Nephron (organoid): Measurements from ENCODE around the gene FGFR1OP2.

Source experiments
- H3K27ac Mint-ChIP-seq, 3 experiments: 2 replicates each; pipeline ENCODE4 v1.8.0; 2020; ENCODE audit warnings: mixed read lengths in 3 of 3, mild to moderate bottlenecking in 2 of 3, moderate library complexity in 1 of 3
- H3K27me3 Mint-ChIP-seq: 2 replicates; pipeline ENCODE4 v1.8.0; 2021; ENCODE audit warnings: low read depth, mild to moderate bottlenecking, moderate library complexity, mixed read lengths
- H3K36me3 Mint-ChIP-seq: 2 replicates; pipeline ENCODE4 v1.8.0; 2020; ENCODE audit warnings: low read depth, mixed read lengths
- H3K4me1 Mint-ChIP-seq: 2 replicates; pipeline ENCODE4 v1.8.0; 2020; ENCODE audit warnings: mixed read lengths
- H3K4me3 Mint-ChIP-seq, 3 experiments: 2 replicates each; pipeline ENCODE4 v1.8.0; 2020; ENCODE audit warnings: mild to moderate bottlenecking in 3 of 3, mixed read lengths in 3 of 3, moderate library complexity in 2 of 3
- H3K9me3 Mint-ChIP-seq: 2 replicates; pipeline ENCODE4 v1.8.0; 2020; ENCODE audit warnings: mixed read lengths
- CTCF ChIP-seq, 3 experiments: fragments of 200-600 bp; sonication (generic); IDR thresholded peaks; one replicate each; pipeline ENCODE4 v1.5.0; 2021; ENCODE audit warnings: antibody characterized with exemption in 3 of 3; ENCODE audit not compliant: unreplicated experiment in 3 of 3

FGFR1OP2 gene

GRCh38 chr12:26929590-26929989 is 8.7 kb upstream of the FGFR1OP2 start:
- Mint-ChIP-seq H3K4me3 (no peak overlapping the region), H3K27ac (no peak overlapping the region), H3K27me3 (no peaks in the 10 kb centered on the region), H3K9me3 (no peaks in the 10 kb centered on the region), H3K4me1 (peaks cover 2% of the 10 kb centered on the region), H3K36me3 (peaks cover 62% of the 10 kb centered on the region)
- no peak for TF ChIP-seq CTCF (IDR thresholded peaks at IDR 0.05; ENCODE audit: unreplicated experiment in 3 of 3)

DNA sequence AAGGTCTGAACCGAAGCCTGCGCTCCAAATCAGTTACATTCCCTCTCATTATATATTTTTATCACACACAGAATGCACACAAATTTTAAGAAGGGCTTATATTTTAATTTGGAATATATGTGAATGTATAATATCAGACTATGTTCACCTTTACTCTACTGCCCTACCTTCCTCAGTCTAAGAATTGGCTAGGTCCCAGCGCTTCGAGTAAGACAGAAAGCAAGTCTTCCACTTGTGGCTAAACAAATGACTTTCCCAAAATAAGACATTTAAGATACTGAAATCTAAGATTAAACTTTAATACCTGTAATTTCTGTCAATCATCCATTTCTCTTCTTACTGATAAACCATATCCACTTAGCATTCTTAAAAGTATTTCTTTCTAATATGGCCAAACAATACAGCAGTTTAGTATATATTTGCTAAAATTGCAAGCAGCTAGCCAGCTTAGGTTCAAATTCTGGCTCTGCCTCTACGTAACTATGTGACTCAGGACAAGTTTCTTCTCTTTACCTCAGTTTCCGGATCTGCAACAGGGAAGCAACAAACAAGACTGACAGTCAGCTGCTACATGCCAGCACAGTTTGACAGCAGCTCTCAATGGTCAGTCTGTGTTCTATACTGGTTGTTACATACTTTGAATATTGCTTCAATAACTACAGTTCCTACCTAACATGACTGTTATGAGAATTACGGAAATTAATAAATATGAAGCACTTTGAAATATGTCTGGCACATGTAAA is 2.5 kb upstream of the FGFR1OP2 start:
- Mint-ChIP-seq H3K27ac (no peak overlapping the region), H3K4me3 (peak overlapping the region; percentile 96 to 98 (median 98)), H3K36me3 (peaks cover 18% of the 10 kb centered on the region), H3K4me1 (peaks cover 47% of the 10 kb centered on the region), H3K27me3 (no peaks in the 10 kb centered on the region), H3K9me3 (no peaks in the 10 kb centered on the region)
- TF ChIP-seq CTCF (IDR thresholded peaks at IDR 0.05; ENCODE audit: unreplicated experiment in 3 of 3): no peak

GRCh38 chr12:26936559-26937442 is 1.5 kb upstream of the FGFR1OP2 start:
- peaks cover 52% of the 10 kb centered on the region for H3K4me1 Mint-ChIP-seq
- no peak for TF ChIP-seq CTCF (IDR thresholded peaks at IDR 0.05; ENCODE audit: unreplicated experiment in 3 of 3)
- H3K36me3 Mint-ChIP-seq: peaks cover 18% of the 10 kb centered on the region
- peak overlapping the region; percentile 96 to 98 (median 98) for H3K4me3 Mint-ChIP-seq
- no peaks in the 10 kb centered on the region for H3K27me3 Mint-ChIP-seq
- peak overlapping the region; percentile 100 for H3K27ac Mint-ChIP-seq
- H3K9me3 Mint-ChIP-seq: no peaks in the 10 kb centered on the region

DNA sequence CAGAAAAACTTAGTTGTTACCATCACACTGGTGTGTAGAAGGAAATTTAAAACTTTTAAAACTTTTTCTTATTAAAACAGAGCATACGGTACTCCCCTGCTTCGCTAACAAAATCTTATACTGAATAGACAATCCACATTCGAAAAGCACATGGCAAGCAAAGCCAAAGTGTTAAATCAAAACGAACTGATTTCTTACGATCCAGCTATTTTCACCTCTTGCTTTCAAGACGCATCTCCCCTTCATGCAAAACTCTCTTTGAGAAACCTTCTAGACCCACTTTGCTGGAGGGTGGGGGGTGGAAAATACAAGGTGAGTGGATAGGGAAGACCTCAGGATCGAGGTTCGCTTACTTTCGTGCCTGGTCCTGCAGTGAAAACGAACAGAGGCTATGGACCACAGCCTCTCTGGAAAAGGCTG is 817 bp upstream of the FGFR1OP2 start:
- TF ChIP-seq CTCF (IDR thresholded peaks at IDR 0.05; ENCODE audit: unreplicated experiment in 3 of 3): no peak
- H3K36me3 Mint-ChIP-seq: peaks cover 18% of the 10 kb centered on the region
- H3K9me3 Mint-ChIP-seq: no peaks in the 10 kb centered on the region
- H3K4me1 Mint-ChIP-seq: peaks cover 53% of the 10 kb centered on the region
- peak overlapping the region; percentile 96 to 98 (median 98) for H3K4me3 Mint-ChIP-seq
- H3K27ac Mint-ChIP-seq: peak overlapping the region; percentile 100
- H3K27me3 Mint-ChIP-seq: no peaks in the 10 kb centered on the region

- Mint-ChIP-seq H3K9me3 (peaks cover 2% of the 10 kb centered on the region), H3K36me3 (peaks cover 16% of the 10 kb centered on the region), H3K27ac (peak overlapping the region; percentile 100), H3K4me3 (peak overlapping the region; percentile 96 to 98 (median 98)), H3K27me3 (no peaks in the 10 kb centered on the region), H3K4me1 (peaks cover 57% of the 10 kb centered on the region)
- no peak for TF ChIP-seq CTCF (IDR thresholded peaks at IDR 0.05; ENCODE audit: unreplicated experiment in 3 of 3)
These were observed 412 bp downstream of the FGFR1OP2 start for GRCh38 chr12:26938701-26939062.
